KBM-7 (cell line): ENCODE measurements around the gene RPS6KA5.
A peak's percentile ranks its signal among the peaks of the same experiment; 100 is the strongest.
"Not testable (repeated sequence)": the region's sequence is repeated elsewhere in the genome, so short reads cannot be mapped to it uniquely, and the experiment has no call there.

Source experiments
- DNase-seq: peaks from one replicate; pipeline ENCODE4 v3.0.0-alpha.2; 2015
- in situ Hi-C: fragments of 300-500 bp; cut with MboI; formaldehyde crosslinking; loops from 2 replicates; pipeline ENCODE4 v1.14.3; 2020; ENCODE audit warnings: low sequenced_read_pairs, low pct_unique_long_range_greater_than_20kb, mixed read lengths

Gene RPS6KA5

DNA sequence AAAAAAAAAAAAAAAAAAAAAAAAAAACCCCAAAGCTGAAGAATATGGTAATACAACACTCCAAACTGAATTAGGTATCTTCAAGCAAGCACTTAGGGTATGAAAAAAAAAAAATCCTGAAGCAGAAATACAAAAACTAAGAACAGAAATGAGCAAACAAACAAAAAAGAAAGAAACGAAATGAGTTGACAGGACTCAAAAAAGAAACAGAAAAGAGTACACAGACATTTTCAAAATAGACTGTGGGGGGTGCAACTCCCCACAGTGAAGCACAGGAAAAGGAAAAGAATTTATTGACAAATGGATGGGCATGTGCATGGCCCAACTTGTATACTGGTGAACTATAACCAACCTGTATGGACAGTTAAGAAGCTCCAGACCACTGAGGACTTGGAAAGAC lies 24.6 kb downstream of the RPS6KA5 start:
- in situ Hi-C loops, result no loop called here
- no peak for DNase-seq

DNA sequence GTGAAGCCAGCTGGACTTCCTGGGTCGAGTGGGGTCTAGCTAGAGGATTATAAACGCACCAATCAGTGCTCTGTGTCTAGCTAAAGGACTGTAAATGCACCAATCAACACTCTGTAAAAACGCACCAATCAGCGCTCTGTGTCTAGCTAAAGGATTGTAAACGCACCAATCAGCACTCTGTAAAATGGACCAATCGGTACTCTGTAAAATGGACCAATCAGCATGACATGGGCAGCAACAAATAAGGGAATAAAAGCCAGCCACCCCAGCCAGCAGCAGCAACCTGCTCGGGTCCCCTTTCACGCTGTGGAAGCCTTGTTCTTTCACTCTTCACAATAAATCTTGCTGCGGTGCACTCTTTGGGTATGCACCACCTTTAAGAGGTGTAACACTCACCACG lies 26.1 kb downstream of the RPS6KA5 start:
- in situ Hi-C loops, DNase-seq: not testable (repeated sequence)

DNA sequence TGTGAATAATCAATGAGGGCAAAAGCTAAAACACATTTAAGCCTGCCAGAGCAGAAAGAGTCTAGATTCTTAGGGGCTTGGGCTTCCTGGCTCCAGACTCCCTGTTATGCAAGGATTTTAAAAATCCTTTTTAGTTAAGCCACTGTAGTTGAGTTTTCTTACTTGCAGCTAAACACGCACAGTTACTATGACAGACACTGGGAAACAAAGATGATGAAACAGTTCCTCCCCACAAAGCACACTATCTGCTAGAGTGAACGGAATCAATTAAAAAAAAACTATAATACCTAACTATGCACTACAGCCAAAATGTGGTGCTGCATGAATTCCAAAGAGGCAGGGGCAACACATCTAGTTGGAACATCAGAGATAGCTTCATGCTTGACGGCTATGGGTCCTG lies 28.2 kb downstream of the RPS6KA5 start:
- in situ Hi-C loops, result no loop called here
- DNase-seq, result peak; percentile 63

DNA sequence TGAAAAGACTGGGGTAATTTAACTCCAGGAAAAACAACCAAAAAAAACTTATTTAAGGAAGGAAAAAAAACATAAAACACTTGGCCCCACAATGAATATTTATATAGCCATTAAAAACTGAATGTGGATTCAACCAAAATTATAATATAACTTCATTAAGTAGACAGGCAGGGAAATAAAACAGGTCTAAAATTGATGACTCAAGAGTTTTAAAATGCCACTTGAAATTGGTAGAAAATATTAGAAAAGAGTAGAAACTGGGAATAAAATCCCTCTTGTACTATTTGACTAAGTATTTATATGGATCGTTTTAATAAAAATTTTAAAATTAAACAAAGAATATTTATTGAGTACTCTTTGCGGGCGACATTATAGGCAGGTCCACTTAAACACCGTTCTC lies 28.8 kb downstream of the RPS6KA5 start:
- in situ Hi-C loops, result no loop called here
- no peak for DNase-seq

DNA sequence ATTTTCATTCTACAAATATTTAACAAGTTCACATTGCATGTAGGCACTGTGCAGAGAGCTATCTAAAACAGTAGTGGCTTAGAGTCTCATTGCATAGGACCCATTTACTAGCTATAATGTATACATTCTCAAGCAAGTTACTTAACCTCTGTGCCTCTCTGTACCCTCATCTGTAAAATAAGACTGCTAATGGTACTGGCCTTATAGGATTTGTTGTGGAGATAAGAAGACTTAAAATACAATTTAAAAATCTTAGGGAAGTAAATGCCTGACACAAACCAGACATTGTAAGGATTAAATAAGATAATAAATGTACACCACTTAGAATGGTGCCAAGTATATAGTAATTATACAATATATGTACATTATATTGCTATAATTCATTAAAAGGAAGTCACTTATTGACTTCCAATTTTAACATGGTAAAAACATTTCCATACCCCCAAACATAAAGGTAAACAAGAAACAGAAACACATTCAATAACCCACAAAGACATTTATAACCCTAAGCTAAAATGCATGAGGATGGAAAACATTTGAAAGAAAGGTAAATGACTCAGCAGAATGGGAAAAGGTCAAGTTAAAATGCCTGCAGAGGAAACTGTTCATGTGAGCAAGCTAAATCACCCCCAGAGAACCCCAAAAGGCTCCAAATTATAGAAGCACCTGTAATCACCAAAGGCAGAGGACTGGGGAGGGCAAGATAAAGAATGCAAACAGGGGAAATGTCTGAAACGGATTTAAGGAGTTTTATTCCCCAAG lies 30.8 kb downstream of the RPS6KA5 start:
- in situ Hi-C loops, result no loop called here
- peak; percentile 20 for DNase-seq

DNA sequence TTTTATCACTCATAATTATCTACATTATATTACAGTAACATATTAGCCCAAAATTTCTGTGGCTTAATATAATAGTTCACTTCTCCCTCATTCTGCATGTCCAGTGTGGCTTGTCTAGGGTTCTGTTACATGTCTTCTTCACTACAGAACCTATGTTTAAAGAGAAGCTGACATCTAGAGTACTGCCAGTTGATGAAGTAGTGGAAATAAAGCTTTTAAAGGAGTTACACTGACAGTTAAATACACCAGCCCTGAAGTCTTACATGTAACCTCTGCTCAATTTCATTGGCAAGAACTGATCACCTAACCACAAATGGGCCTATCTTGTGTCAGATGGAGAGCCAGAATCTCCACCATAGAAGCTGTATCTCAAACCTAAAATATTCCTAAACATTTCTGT lies 32.9 kb downstream of the RPS6KA5 start:
- DNase-seq, result no peak
- in situ Hi-C loops, result no loop called here

DNA sequence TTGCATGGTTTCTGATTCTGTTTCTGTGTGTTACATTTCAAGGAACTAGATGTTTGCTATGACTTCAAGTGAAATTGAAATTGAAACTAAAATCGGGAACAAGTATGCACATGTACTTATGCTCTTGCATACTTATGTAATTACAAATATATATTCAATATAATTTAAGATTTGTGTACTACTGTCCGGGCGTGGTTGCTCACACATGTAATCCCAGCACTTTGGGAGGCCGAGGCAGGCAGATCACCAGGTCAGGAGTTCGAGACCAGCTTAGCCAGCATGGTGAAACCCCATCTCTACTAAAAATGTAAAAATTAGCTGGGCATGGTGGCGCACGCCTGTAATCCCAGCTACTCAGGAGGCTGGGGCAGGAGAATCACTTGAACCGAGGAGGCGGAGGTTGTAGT lies 37.8 kb downstream of the RPS6KA5 start:
- peak; percentile 32 for DNase-seq
- in situ Hi-C loops, result not testable (repeated sequence)

DNA sequence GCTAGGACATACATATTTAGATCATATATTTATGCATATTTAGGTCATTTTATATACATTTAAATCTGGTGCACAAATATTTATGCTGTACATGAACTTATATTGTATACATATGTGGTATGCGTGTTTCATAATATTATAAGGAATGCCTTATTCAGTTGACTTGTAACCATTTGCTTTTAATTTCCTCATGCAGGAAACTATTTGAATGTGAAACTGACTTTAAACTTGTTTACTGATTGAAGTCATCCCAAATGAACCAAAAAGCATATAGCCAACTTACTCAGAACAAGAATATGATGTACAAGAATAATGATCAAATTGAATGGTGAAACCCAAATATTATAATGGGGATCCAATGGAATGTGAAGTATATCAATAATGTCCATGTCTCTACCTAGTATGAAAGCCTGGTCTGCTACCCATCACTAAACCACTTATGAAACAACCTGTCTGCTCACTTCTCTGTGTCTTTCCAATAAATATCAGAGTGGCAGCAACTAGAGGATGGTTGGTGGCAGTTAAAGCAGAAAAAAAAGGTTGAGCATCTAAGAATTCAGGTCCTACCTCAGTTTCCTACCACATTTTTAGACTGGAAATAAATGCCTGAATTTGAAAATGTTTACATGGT lies 38.3 kb downstream of the RPS6KA5 start:
- DNase-seq, result no peak
- in situ Hi-C loops, result no loop called here

DNA sequence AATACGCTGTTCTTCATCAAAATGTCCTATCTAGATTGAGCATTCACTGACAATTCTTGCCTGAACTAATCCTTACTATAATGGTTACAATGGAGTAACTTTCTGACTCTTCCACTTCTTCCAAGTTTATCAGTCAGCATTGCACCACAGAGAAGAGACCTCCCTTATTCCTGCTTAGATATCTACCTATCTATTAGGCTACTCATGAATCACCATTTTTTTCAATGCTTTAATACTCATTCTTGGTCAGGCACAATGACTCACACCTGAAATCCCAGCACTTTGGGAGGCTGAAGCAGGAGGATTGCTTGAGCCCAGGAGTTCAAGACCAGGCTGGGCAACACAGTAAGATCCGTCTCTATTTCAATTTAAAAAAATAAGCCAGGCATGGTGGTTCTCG lies 39.3 kb downstream of the RPS6KA5 start:
- in situ Hi-C loops, result no loop called here

DNA sequence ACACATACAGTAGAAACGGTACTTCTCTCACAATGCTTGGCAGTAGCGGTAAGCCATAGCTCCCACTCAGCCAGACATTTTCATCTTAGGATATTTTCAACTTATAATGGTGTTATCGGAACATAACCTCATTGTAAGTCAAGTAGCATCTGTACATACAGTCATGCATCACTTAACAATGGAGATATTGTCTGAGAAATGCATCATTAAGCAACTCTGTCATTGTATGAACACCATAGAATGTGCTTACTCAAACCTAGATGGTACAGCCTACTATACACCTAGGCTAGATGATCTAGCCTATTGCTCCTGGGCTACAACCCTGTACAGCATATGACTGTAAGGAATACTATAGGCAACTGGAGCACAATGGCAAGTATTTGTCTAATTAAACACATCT lies 40.8 kb downstream of the RPS6KA5 start:
- DNase-seq, result no peak
- in situ Hi-C loops, result no loop called here

More for the DNA sequence above, 39.3 kb downstream of the RPS6KA5 start:
- DNase-seq, result no peak

DNA sequence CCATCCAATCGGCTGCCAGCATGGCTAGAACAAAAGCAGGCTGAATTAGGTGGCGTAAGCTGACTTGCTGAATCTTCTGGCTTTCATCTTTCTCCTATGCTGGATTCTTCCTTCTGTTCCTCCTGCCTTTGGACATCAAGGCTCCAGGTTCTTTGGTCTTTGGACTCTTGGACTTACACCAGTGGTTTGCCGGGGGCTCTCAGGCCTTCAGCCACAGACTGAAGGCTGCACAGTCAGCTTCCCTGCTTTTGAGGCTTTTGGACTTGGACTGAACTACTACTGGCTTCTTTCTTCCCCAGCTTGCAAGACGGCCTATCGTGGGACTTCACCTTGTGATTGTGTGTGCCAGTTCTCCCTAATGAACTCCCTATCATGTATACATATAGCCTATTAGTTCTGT lies 42.0 kb downstream of the RPS6KA5 start:
- DNase-seq, result no peak
- in situ Hi-C loops, result no loop called here

DNA sequence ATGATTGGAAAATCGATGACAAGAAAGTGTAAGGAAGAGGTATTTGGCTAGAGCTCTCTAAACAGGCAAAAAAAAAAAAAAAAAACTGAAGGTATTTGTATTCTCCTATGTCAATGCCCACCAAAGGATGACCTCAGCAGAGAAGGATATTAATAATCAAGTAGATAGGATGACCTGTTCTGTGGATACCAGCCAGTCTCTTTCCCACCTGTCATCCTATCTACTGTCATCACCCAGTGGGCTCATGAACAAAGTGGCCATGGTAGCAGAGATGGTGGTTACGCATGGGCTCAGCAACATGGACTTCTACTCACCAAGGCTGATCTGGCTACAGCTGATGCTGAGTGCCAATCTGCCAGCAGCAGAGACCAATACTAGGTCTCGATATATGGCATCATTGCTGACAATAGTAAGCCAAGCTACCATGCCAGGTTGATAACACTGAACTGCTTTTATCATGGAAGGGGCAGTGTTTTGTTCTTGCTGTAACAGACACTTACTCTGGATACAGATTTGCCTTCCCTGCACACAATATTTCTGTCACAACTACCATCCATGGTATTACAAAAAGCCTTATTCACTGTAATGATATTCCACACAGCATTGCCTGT lies 43.5 kb downstream of the RPS6KA5 start:
- no peak for DNase-seq
- in situ Hi-C loops, result no loop called here

DNA sequence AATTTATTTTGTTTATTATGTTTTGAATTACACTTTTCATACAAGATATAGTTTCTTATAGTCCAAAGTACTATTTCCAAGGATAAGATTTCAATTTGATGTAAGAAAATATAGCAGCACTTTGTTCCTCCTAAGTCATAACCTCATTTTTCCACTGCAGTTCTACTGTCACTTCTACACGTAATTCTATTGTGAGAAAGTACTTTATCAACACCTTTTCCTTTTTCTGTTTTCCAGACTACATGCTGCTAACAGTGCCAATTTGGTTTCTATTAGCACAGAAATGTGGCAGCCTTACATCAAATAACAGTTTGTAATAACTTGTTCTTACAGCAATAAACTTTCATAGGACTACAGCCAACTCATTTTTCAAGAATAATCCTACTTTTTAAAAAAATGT lies 45.0 kb downstream of the RPS6KA5 start:
- in situ Hi-C loops, result no loop called here
- DNase-seq, result no peak

DNA sequence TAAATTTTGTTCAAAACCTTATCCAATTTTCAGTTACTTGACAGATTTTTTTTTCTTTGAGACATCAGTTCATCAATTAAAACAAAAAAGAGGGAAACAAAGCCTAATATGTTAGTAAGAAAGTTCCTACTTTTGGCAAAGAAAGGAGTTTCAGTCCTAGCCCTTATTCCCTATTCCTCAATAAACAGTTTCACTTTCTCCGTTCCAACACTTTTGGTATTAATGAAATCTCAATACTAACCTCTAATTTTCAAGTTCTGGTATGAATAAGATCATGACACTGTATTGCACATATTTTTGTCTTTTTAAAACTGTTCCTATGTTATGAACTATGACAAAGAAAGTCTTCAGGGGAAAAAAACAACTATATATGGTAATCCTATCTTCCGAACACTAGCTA lies 48.4 kb downstream of the RPS6KA5 start:
- DNase-seq, result no peak
- in situ Hi-C loops, result no loop called here

DNA sequence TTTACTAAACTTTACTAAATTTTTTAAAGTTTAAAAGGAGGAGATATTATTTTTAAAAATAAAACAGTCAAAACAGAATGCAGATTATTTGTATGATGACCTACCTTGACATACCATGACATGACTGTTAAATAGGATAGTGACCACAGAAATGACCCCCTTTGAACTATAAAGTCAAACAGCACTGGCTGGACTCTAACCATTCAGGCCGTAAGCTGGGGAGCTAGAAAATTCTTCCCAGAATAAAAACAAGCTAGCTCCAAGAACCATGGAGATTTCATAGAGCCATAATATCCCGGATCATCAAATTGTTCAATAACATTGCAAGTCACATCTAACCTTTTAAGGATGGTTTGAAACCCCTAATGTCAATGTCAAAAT lies 50.3 kb downstream of the RPS6KA5 start:
- DNase-seq, result no peak
- in situ Hi-C loops, result no loop called here

DNA sequence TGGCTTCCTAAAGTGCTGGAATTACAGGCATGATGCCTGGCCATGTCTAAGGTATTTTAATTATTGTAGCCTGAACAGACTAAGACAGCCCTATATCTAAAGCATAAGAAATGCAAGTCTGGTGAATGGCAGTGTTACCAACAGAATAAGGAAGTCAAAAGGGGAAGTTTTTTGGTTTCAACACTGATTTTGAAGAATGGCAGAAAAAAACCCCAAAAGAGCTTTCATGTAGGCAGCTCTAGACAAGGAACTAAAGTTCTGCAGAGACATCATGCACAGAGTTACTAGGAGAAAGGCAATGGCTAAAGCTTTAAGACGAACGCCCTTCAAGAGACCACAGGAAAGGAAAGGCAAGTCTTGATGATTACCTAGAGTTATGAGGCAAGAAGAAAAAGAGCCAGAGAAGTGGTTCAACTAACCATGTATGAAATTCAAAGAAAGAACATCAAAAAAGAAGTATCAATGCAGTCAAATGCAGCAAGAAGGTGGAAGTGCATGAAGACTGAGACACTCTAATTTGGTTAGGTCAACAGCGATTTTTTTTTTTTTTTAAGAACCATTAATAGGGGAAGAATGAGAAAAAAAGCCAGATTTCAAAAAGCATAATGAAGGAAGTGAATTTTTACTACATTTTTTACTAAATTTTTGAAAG lies 50.8 kb downstream of the RPS6KA5 start:
- in situ Hi-C loops, result no loop called here
- DNase-seq, result peak; percentile 97

DNA sequence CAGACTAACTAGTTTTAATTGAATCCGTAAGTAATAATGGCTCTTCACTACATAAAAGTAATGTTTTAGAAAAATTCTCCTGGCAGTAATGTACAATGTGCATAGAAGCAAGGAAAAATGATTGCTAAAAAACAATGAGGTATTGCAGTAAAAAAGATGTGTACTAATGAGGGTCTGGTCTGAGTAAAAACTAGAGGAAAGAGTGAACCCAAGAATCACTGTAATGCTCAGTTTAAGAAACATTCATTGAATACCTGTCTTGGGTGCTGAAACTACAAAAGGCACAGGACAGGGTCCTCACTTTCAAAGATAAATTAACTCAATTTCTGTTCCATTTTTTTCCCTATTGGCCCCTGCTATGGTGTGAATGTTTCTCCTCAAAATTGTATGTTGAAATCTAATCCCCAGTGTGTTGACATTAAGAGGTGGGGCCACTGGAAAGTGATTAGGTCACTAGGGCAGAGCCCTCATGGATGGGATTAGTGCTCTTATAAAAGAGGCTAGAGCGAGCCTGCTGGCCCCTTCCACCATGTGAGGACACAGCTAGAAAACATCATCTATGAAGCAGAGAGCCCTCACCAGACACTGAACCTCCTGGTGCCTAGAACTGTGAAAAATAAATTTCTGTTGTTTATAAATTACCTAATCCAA lies 51.6 kb downstream of the RPS6KA5 start:
- no peak for DNase-seq
- in situ Hi-C loops, result no loop called here

DNA sequence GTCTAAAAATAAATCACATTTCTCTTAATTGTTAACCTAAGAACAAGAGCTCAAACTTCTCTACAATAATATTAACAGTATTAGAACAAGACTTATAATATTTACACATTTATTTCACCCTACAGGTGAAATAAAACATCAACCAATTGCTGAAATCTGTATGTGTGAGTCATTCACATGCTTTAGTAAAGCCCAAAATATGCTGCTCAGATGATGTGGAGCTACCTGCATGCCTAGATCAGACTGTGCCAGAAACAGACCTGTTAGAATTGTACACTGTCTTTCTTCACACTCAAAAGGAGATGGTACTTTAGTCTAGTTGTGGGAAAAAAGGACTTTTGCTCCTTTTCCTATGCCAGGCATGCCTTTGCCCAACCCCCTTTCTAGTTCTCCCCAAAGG lies 54.7 kb downstream of the RPS6KA5 start:
- in situ Hi-C loops, result no loop called here
- DNase-seq, result no peak

DNA sequence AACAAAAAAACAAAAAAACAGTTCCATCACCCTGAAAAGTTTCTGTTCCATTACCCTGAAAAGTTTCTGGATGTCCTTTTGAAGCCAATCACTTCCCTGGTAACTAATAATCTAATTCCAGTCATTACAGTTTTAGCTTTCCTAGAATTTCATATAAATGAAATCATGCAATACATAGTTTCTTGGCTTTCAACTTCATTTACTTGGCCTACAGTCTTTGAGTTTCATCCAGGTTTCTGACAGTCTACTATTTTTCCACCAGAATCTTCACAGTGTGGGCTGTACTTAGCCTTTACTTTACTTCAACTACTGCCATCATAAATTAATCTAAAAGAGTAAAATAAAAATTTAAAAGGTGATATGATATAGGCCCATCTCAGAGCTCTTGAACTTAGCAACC lies 55.5 kb downstream of the RPS6KA5 start:
- in situ Hi-C loops, result no loop called here

DNA sequence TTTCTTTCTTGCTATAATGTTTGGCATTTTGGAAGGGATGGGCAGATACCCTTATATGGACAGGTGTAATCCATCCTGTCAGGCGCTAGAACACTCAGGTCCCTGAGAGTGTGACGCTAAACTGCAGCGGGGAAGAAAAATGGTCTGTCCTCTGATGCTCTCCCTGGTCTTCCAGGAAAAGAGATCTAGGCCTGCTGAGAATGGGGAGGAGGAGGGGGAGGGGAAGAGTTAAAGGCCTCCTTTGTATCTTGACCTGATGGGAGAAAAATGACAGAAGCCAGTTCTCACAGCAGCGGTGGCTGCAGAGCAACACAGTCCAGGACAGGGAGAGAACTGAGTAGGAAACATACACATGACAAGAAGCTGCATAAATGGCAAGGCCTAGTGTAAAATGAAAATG lies 61.1 kb downstream of the RPS6KA5 start:
- in situ Hi-C loops, result no loop called here
- DNase-seq, result no peak

More for the DNA sequence above, 55.5 kb downstream of the RPS6KA5 start:
- DNase-seq, result no peak
